Endodermal cell (in vitro differentiated cells): Measurements from ENCODE around the gene DDX49. TPM values are rescaled to one million over a fixed set of nuclear protein-coding genes. Genes with fewer than 3 reads are reported as not detected.

ENCODE experiments used
- DNase-seq: peaks from one replicate; pipeline ENCODE4 v3.0.0-alpha.2; 2017
- H3K27ac ChIP-seq: 2 replicates; pipeline ENCODE4 v1.5.1; 2013; ENCODE audit warnings: mild to moderate bottlenecking, low read depth, low read length, moderate library complexity
- H3K27me3 ChIP-seq: 2 replicates; pipeline ENCODE4 v1.6.1; 2013; ENCODE audit warnings: mild to moderate bottlenecking, low read length, moderate library complexity; ENCODE audit not compliant: insufficient read depth, control insufficient read depth, poor library complexity, severe bottlenecking
- H3K36me3 ChIP-seq: 2 replicates; pipeline ENCODE4 v1.7.0; 2013; ENCODE audit warnings: mild to moderate bottlenecking, low read length, moderate library complexity; ENCODE audit not compliant: control insufficient read depth, insufficient read depth
- H3K4me1 ChIP-seq: one replicate; pipeline ENCODE4 v1.7.0; 2013; ENCODE audit warnings: low read length; ENCODE audit not compliant: control insufficient read depth, insufficient read depth
- H3K4me3 ChIP-seq: 2 replicates; pipeline ENCODE4 v1.5.1; 2013; ENCODE audit warnings: mild to moderate bottlenecking, low read length, moderate library complexity
- H3K9ac ChIP-seq: 2 replicates; pipeline ENCODE4 v1.6.1; 2013; ENCODE audit warnings: mild to moderate bottlenecking, low read length, moderate library complexity; ENCODE audit not compliant: poor library complexity, severe bottlenecking; ENCODE audit errors: extremely low read depth
- H3K9me3 ChIP-seq: 2 replicates; pipeline ENCODE4 v1.6.1; 2013; ENCODE audit warnings: mild to moderate bottlenecking, low read length, moderate library complexity; ENCODE audit not compliant: control insufficient read depth
- H3K27ac Mint-ChIP-seq: 2 replicates; pipeline ENCODE4 v1.8.0; 2020; ENCODE audit warnings: mixed read lengths
- H3K27me3 Mint-ChIP-seq: 2 replicates; pipeline ENCODE4 v1.8.0; 2021; ENCODE audit warnings: mild to moderate bottlenecking, mixed read lengths; ENCODE audit not compliant: insufficient read depth
- H3K36me3 Mint-ChIP-seq: 2 replicates; pipeline ENCODE4 v1.8.0; 2020; ENCODE audit warnings: low read depth, mixed read lengths
- H3K4me1 Mint-ChIP-seq: 2 replicates; pipeline ENCODE4 v1.8.0; 2020; ENCODE audit warnings: mixed read lengths
- H3K4me3 Mint-ChIP-seq: 2 replicates; pipeline ENCODE4 v1.8.0; 2020; ENCODE audit warnings: mild to moderate bottlenecking, moderate library complexity, mixed read lengths
- H3K9me3 Mint-ChIP-seq: 2 replicates; pipeline ENCODE4 v1.8.0; 2020; ENCODE audit warnings: mild to moderate bottlenecking, mixed read lengths
- WGBS, 2 experiments: methylation state at CpG; one replicate each; pipeline versions ENCODE4 v1.1.5 to v1.1.7; 2013; ENCODE audit warnings: missing lambda C conversion rate in 2 of 2, mixed read lengths in 1 of 2; ENCODE audit not compliant: insufficient coverage in 1 of 2, insufficient read length in 1 of 2; 5-methylcytosine and 5-hydroxymethylcytosine counted together
- total RNA-seq, 2 donors: library from RNA; stranded (reverse); fragmentation: NEBNext Ultra II Directional in 1 of 2; extraction: Animal tissue kit (Norgen Biotek cat#: 25700) in 1 of 2; gene quantifications; 2 replicates in 1 of 2; 3 replicates in 1 of 2; pipeline ENCODE4 v1.2.1, GENCODE V29; 2021
- TF ChIP-seq, protein P1 (sequence below): fragments of 200-600 bp; sonication (generic); conservative IDR thresholded peaks from 2 replicates; pipeline ENCODE4 v1.5.0; 2021; ENCODE audit warnings: antibody characterized with exemption, mild to moderate bottlenecking

Gene DDX49
- total RNA-seq, 2 donors from 2014 or later: 30.4 to 37.9 TPM

DNA sequence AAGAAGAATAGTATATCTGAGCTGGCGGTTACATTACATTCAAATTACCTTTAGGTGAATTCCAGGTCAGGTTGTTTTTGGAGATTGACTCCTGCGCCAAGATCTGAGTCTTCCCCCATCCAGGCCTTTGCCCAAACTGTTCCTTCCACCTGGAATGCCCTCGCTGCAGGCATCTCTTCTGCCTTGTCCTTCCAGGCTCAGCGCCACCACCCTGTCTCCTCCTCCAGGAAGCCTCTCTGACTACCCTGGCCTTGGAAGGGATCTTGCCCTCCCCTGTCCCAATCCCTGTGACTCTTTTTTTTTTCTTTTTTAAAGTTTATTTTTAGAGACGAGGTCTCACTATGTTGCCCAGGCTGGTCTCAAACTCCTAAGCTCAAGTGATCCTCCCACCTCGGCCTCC, 23.2 kb downstream of the DDX49 start:
- Histone ChIP-seq H3K4me1 (no peaks in the 10 kb centered on the region), H3K4me3 (no peak overlapping the region), H3K36me3 (no peaks in the 10 kb centered on the region), H3K27me3 (peaks cover 14% of the 10 kb centered on the region), H3K27ac (no peak overlapping the region), H3K9me3 (no peaks in the 10 kb centered on the region), H3K9ac (no peak overlapping the region)
- WGBS, 2 experiments: 88 to 100% methylated on average over 5 of the region's 6 CpGs
- no peak overlapping the region for H3K4me3 Mint-ChIP-seq
- H3K27ac Mint-ChIP-seq: no peak overlapping the region
- no peak for DNase-seq
- peaks cover 56% of the 10 kb centered on the region for H3K27me3 Mint-ChIP-seq
- TF ChIP-seq, protein P1, sequence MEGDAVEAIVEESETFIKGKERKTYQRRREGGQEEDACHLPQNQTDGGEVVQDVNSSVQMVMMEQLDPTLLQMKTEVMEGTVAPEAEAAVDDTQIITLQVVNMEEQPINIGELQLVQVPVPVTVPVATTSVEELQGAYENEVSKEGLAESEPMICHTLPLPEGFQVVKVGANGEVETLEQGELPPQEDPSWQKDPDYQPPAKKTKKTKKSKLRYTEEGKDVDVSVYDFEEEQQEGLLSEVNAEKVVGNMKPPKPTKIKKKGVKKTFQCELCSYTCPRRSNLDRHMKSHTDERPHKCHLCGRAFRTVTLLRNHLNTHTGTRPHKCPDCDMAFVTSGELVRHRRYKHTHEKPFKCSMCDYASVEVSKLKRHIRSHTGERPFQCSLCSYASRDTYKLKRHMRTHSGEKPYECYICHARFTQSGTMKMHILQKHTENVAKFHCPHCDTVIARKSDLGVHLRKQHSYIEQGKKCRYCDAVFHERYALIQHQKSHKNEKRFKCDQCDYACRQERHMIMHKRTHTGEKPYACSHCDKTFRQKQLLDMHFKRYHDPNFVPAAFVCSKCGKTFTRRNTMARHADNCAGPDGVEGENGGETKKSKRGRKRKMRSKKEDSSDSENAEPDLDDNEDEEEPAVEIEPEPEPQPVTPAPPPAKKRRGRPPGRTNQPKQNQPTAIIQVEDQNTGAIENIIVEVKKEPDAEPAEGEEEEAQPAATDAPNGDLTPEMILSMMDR: no peak
- H3K4me1 Mint-ChIP-seq: peaks cover 7% of the 10 kb centered on the region
- H3K9me3 Mint-ChIP-seq: no peaks in the 10 kb centered on the region
- peaks cover 11% of the 10 kb centered on the region for H3K36me3 Mint-ChIP-seq

DNA sequence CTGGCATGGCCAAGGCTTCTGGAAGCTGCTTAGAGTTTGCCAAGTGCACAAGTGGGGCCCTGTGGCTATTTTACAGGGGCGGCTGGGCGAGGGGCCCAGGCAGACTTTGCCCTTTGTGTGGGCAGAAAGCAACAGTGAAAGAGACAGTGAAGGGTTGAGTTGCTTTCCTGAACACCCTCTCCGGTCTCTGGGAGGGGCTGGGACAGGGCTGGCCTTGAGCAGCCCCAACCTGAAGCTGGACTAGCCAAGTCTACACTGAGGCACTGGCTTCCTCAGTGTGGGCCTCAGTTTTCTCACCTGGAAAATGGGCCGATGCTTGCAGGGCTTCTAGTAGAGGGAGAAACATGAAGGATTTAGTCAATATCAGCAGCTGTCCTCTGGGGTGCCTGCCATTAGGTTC, 23.9 kb downstream of the DDX49 start:
- Histone ChIP-seq H3K27me3 (peaks cover 14% of the 10 kb centered on the region), H3K36me3 (no peaks in the 10 kb centered on the region), H3K9ac (no peak overlapping the region), H3K4me1 (no peaks in the 10 kb centered on the region), H3K27ac (no peak overlapping the region), H3K9me3 (no peaks in the 10 kb centered on the region), H3K4me3 (no peak overlapping the region)
- WGBS, 2 experiments: 85 to 94% methylated on average over 3 to 4 of the region's 4 CpGs
- Mint-ChIP-seq H3K9me3 (no peaks in the 10 kb centered on the region), H3K4me3 (no peak overlapping the region), H3K27ac (no peak overlapping the region), H3K4me1 (peaks cover 7% of the 10 kb centered on the region), H3K36me3 (peaks cover 4% of the 10 kb centered on the region), H3K27me3 (peaks cover 56% of the 10 kb centered on the region)
- TF ChIP-seq, protein P1: no peak
- DNase-seq: no peak

DNA sequence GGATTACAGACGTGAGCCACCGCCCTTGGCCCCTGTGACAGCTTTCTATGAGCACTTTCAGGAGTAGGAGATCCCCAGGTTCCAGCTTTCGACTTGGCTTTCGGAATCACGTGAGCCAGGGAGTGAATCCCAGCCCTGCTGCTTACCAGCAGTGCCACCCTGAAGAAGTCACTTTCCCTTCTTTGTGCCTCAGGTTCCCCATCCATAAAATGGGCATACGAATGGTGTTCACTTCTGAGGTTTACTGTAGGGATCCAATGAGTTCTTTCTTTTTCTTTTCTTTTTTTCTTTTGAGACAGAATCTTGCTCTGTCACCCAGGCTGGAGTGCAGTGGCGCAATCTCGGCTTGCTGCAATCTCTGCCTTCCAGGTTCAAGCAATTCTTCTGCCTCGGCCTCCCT, 25.8 kb downstream of the DDX49 start:
- Histone ChIP-seq H3K4me3 (no peak overlapping the region), H3K27ac (no peak overlapping the region), H3K27me3 (peaks cover 5% of the 10 kb centered on the region), H3K36me3 (no peaks in the 10 kb centered on the region), H3K9me3 (no peaks in the 10 kb centered on the region), H3K4me1 (no peaks in the 10 kb centered on the region), H3K9ac (no peak overlapping the region)
- H3K36me3 Mint-ChIP-seq: no peaks in the 10 kb centered on the region
- TF ChIP-seq, protein P1: no peak
- no peak overlapping the region for H3K27ac Mint-ChIP-seq
- WGBS, 2 experiments: 90 to 92% methylated on average over 8 to 9 of the region's 9 CpGs
- H3K27me3 Mint-ChIP-seq: peaks cover 46% of the 10 kb centered on the region
- no peak overlapping the region for H3K4me3 Mint-ChIP-seq
- H3K4me1 Mint-ChIP-seq: peaks cover 2% of the 10 kb centered on the region
- no peak for DNase-seq
- H3K9me3 Mint-ChIP-seq: no peaks in the 10 kb centered on the region
